GM23338 (cell line): ENCODE results near the gene SPATA31D3. TPM values are rescaled to one million over a fixed set of nuclear protein-coding genes. Genes with fewer than 3 reads are reported as not detected.

ENCODE experiments used
- ATAC-seq: fragments of 200-7000 bp; cut with Tn5 transposase; 3 replicates; pipeline ENCODE4 v1.9.1; 2020
- DNase-seq: peaks from one replicate; pipeline ENCODE4 v3.0.0-alpha.2; 2015; ENCODE audit warnings: low spot score
- H2AFZ ChIP-seq: fragments of 200-600 bp; sonication (generic); 2 replicates; pipeline ENCODE4 v1.8.0; 2016; ENCODE audit warnings: antibody characterized with exemption, mild to moderate bottlenecking, moderate library complexity
- H3F3A ChIP-seq: fragments of 200-600 bp; sonication (generic); replicated peaks from 2 replicates; pipeline ENCODE4 v1.8.0; 2017; ENCODE audit warnings: antibody characterized with exemption, mixed run types, low read depth
- H3K27ac ChIP-seq: fragments of 200-600 bp; sonication (generic); 2 replicates; pipeline ENCODE4 v1.6.1; 2016; ENCODE audit warnings: low read depth
- H3K27me3 ChIP-seq: fragments of 200-600 bp; sonication (generic); 2 replicates; pipeline ENCODE4 v1.8.0; 2016; ENCODE audit warnings: mild to moderate bottlenecking, mixed run types, moderate library complexity; ENCODE audit not compliant: insufficient read depth
- H3K36me3 ChIP-seq: fragments of 200-600 bp; sonication (generic); 2 replicates; pipeline ENCODE4 v1.8.0; 2016; ENCODE audit warnings: mild to moderate bottlenecking; ENCODE audit not compliant: insufficient read depth
- H3K4me1 ChIP-seq: fragments of 200-600 bp; sonication (generic); 2 replicates; pipeline ENCODE4 v1.8.0; 2016; ENCODE audit warnings: mild to moderate bottlenecking, moderate library complexity; ENCODE audit not compliant: insufficient read depth
- H3K4me2 ChIP-seq: fragments of 200-600 bp; sonication (generic); 2 replicates; pipeline ENCODE4 v1.7.1; 2017; ENCODE audit warnings: mixed run types
- H3K4me3 ChIP-seq: fragments of 200-600 bp; sonication (generic); 2 replicates; pipeline ENCODE4 v1.6.1; 2016; ENCODE audit warnings: mixed run types
- H3K79me2 ChIP-seq: fragments of 200-600 bp; sonication (generic); replicated peaks from 2 replicates; pipeline ENCODE4 v1.8.0; 2017; ENCODE audit warnings: mild to moderate bottlenecking; ENCODE audit not compliant: insufficient read depth
- H3K9me2 ChIP-seq: fragments of 200-600 bp; sonication (generic); 2 replicates; pipeline ENCODE4 v1.8.0; 2017; ENCODE audit not compliant: insufficient read depth
- H4K20me1 ChIP-seq: fragments of 200-600 bp; sonication (generic); replicated peaks from 2 replicates; pipeline ENCODE4 v1.8.0; 2017; ENCODE audit warnings: mild to moderate bottlenecking; ENCODE audit not compliant: insufficient read depth
- H3K27ac Mint-ChIP-seq: 2 replicates; pipeline ENCODE4 v1.8.0; 2020; ENCODE audit warnings: inconsistent platforms, mild to moderate bottlenecking, moderate library complexity, mixed read lengths
- H3K27me3 Mint-ChIP-seq: 3 replicates; pipeline ENCODE4 v1.8.0; 2022; ENCODE audit warnings: low read depth, mild to moderate bottlenecking, moderate library complexity, mixed read lengths, inconsistent platforms; ENCODE audit not compliant: insufficient read depth, poor library complexity
- H3K36me3 Mint-ChIP-seq: 3 replicates; pipeline ENCODE4 v1.8.0; 2021; ENCODE audit warnings: low read depth, mild to moderate bottlenecking, inconsistent platforms, moderate library complexity, mixed read lengths
- H3K4me1 Mint-ChIP-seq: 3 replicates; pipeline ENCODE4 v1.8.0; 2020; ENCODE audit warnings: mild to moderate bottlenecking, inconsistent platforms, mixed read lengths
- H3K4me3 Mint-ChIP-seq: 3 replicates; pipeline ENCODE4 v1.8.0; 2021; ENCODE audit warnings: moderate library complexity, mild to moderate bottlenecking, inconsistent platforms, mixed read lengths
- H3K9me3 Mint-ChIP-seq: 3 replicates; pipeline ENCODE4 v1.8.0; 2020; ENCODE audit warnings: moderate library complexity, mild to moderate bottlenecking, inconsistent platforms, mixed read lengths
- CREB1 ChIP-seq: fragments of 250-450 bp; sonication (Bioruptor Pico); IDR thresholded peaks from 2 replicates; pipeline ENCODE4 v1.5.0; 2020; ENCODE audit warnings: low read depth, mild to moderate bottlenecking, moderate library complexity
- EZH2phosphoT487 ChIP-seq: fragments of 200-600 bp; sonication (generic); IDR thresholded peaks from one replicate; pipeline ENCODE4 v1.8.1; 2018; ENCODE audit warnings: antibody characterized with exemption; ENCODE audit not compliant: unreplicated experiment
- JUNB ChIP-seq: IDR thresholded peaks from one replicate; pipeline ENCODE4 v1.6.1; 2016; ENCODE audit warnings: antibody characterized with exemption; ENCODE audit not compliant: unreplicated experiment
- POLR2AphosphoS5 ChIP-seq: IDR thresholded peaks from 2 replicates; pipeline ENCODE4 v1.6.1; 2016; ENCODE audit warnings: antibody characterized with exemption, low read depth
- STAT1 ChIP-seq: IDR thresholded peaks from one replicate; pipeline ENCODE4 v1.6.1; 2016; ENCODE audit warnings: antibody characterized with exemption; ENCODE audit not compliant: unreplicated experiment
- ZNF114 ChIP-seq: fragments of 250-450 bp; sonication (Bioruptor Pico); IDR thresholded peaks from 2 replicates; pipeline ENCODE4 v1.5.0; 2020; ENCODE audit warnings: mild to moderate bottlenecking, moderate library complexity
- ZNF331 ChIP-seq: fragments of 250-450 bp; sonication (Bioruptor Pico); IDR thresholded peaks from 2 replicates; pipeline ENCODE4 v1.5.0; 2020; ENCODE audit warnings: low read depth, mild to moderate bottlenecking, moderate library complexity
- ZNF462 ChIP-seq: fragments of 250-450 bp; sonication (Bioruptor Pico); IDR thresholded peaks from 2 replicates; pipeline ENCODE4 v1.5.0; 2020; ENCODE audit warnings: mild to moderate bottlenecking, moderate library complexity
- polyA plus RNA-seq: library from polyadenylated mRNA; unstranded; fragments of >200 nt; fragmentation: Nextera tagmentation; extraction: Ambion mirVana; gene quantifications from 2 replicates; pipeline ENCODE4 v1.2.1, GENCODE V29; 2016
- total RNA-seq: library from RNA; depleted of rRNA; stranded (reverse); fragments of >200 nt; shearing (Covaris generic); gene quantifications from 2 replicates; pipeline ENCODE4 v1.2.3, GENCODE V29; 2014

SPATA31D3 gene
- total and polyA plus RNA-seq, 2 experiments from 2014 or later = not detected

- TF ChIP-seq ZNF462 (CRISPR knock-in tag) (no peak), CREB1 (CRISPR knock-in tag) (no peak)
These were observed 9.8 kb downstream of the SPATA31D3 start (continued) for GRCh38 chr9:81953096-81953495.

- Histone ChIP-seq H3K27me3 (no peaks in the 10 kb centered on the region), H3K36me3 (no peaks in the 10 kb centered on the region), H3K4me3 (no peak overlapping the region), H3K4me2 (no peak overlapping the region), H2AFZ (no peak overlapping the region), H3F3A (no peaks in the 10 kb centered on the region), H3K79me2 (no peaks in the 10 kb centered on the region), H3K9me2 (peaks cover 9% of the 10 kb centered on the region; the same call in 1 of the 2 replicates), H4K20me1 (no peaks in the 10 kb centered on the region), H3K27ac (no peak overlapping the region), H3K4me1 (no peaks in the 10 kb centered on the region)
- ATAC-seq = no peak
- H3K9me3 Mint-ChIP-seq = peaks cover 45% of the 10 kb centered on the region
- H3K27me3 Mint-ChIP-seq = no peaks in the 10 kb centered on the region
- H3K36me3 Mint-ChIP-seq = peaks cover 33% of the 10 kb centered on the region
- no peak for DNase-seq
- H3K4me1 Mint-ChIP-seq = no peaks in the 10 kb centered on the region
- H3K4me3 Mint-ChIP-seq = no peak overlapping the region
- no peak overlapping the region for H3K27ac Mint-ChIP-seq
- no peak for TF ChIP-seq ZNF462 (CRISPR knock-in tag)
- TF ChIP-seq JUNB = no peak
- TF ChIP-seq EZH2phosphoT487 = no peak
- no peak for TF ChIP-seq ZNF114
- TF ChIP-seq POLR2AphosphoS5 = no peak
- no peak for TF ChIP-seq ZNF331 (CRISPR knock-in tag)
- TF ChIP-seq STAT1 = no peak
These were observed 12.3 kb downstream of the SPATA31D3 start for GRCh38 chr9:81955625-81956024.
